Kidney (tissue), 14 donors: ENCODE measurements around the gene GALNT11. TPM values are rescaled to one million over a fixed set of nuclear protein-coding genes. Genes with fewer than 3 reads are reported as not detected.

Experiments
- DNase-seq, 5 donors: peaks; one replicate each; pipeline ENCODE4 v3.0.0-alpha.2; 2013 to 2020
- FAIRE-seq: peaks from 2 replicates; lab custom pipeline; 2012; peaks lifted over from hg19 to GRCh38; lab: Jason Lieb, UNC
- H3K27ac ChIP-seq, 2 donors: one replicate each; pipeline ENCODE4 v1.7.0; 2013; ENCODE audit warnings: low read depth in 2 of 2, low read length in 2 of 2, inconsistent platforms in 1 of 2
- H3K27me3 ChIP-seq: one replicate; pipeline ENCODE4 v1.7.1; 2013; ENCODE audit warnings: low read length, inconsistent platforms; ENCODE audit not compliant: control insufficient read depth, insufficient read depth
- H3K36me3 ChIP-seq, 3 donors: one replicate each; pipeline versions ENCODE4 v1.7.0 to v1.7.1; 2013; ENCODE audit warnings: low read length in 3 of 3, control low read depth in 1 of 3, inconsistent platforms in 1 of 3; ENCODE audit not compliant: insufficient read depth in 3 of 3, control insufficient read depth in 2 of 3
- H3K4me1 ChIP-seq, 3 donors: one replicate each; pipeline versions ENCODE4 v1.7.0 to v1.7.1; 2013; ENCODE audit warnings: low read length in 3 of 3, inconsistent platforms in 1 of 3, low read depth in 1 of 3; ENCODE audit not compliant: control insufficient read depth in 2 of 3, insufficient read depth in 2 of 3
- H3K4me3 ChIP-seq, 3 donors: one replicate each; pipeline versions ENCODE4 v1.7.0 to v1.8.1; 2013; ENCODE audit warnings: low read length in 3 of 3, control low read depth in 1 of 3, inconsistent platforms in 1 of 3
- H3K9ac ChIP-seq, 3 donors: one replicate each; pipeline versions ENCODE4 v1.7.0 to v1.7.1; 2013; ENCODE audit warnings: low read length in 3 of 3, control low read depth in 1 of 3, inconsistent platforms in 1 of 3
- H3K9me3 ChIP-seq, 3 donors: one replicate each; pipeline versions ENCODE4 v1.7.0 to v1.7.1; 2013; ENCODE audit warnings: low read length in 3 of 3, control low read depth in 1 of 3, inconsistent platforms in 1 of 3; ENCODE audit not compliant: control insufficient read depth in 2 of 3, insufficient read depth in 1 of 3
- CTCF ChIP-seq: IDR thresholded peaks from 3 replicates; pipeline ENCODE4 v1.5.1; 2012; ENCODE audit warnings: mild to moderate bottlenecking, moderate library complexity, borderline replicate concordance; ENCODE audit not compliant: insufficient read depth; ENCODE audit errors: extremely low read depth
- intact Hi-C: fragments of 100-400 bp; cut with DNase I; formaldehyde crosslinking; loops from one replicate; pipeline ENCODE4 v1.11.1; 2022
- polyA plus RNA-seq: library from polyadenylated mRNA; stranded (reverse); fragments of 350-450 nt; fragmentation: Illumina TruSeq; extraction: RNeasy Lipid Tissue Mini Kit (QIAGEN cat#74804); gene quantifications from one replicate; pipeline ENCODE4 v1.2.3, GENCODE V29; 2014; ENCODE audit warnings: low read depth, low replicate concordance; ENCODE audit not compliant: insufficient read depth
- total RNA-seq: library from RNA; stranded (reverse); fragmentation: NEBNext Ultra II Directional; extraction: Animal tissue kit (Norgen Biotek cat#: 25700); gene quantifications from one replicate; pipeline ENCODE4 v1.2.1, GENCODE V29; 2021
- donor health status: control.
- donor health status: control.
- donor health status: control.
- donor health status: control.
- donor health status: control.
- donor health status: DM: yes; HTN: yes; CAD: no.
- donor health status: Normal renal cell carcinoma (clear cell type).

GALNT11 gene
- total and polyA plus RNA-seq, 2 donors from 2014 or later = 86.3 to 116 TPM

- TF ChIP-seq CTCF = no peak
- Histone ChIP-seq H3K4me3 (no peak overlapping the region), H3K9ac (no peak overlapping the region), H3K27me3 (no peaks in the 10 kb centered on the region), H3K27ac (no peak overlapping the region), H3K9me3 (no peaks in the 10 kb centered on the region), H3K4me1 (no peaks in the 10 kb centered on the region), H3K36me3 (peaks cover 3 to 49% (median 18%) of the 10 kb centered on the region in 3 donors)
- intact Hi-C loops = no loop called here
- DNase-seq (no peak), FAIRE-seq (no peak)
Observed at GRCh38 chr7:152105205-152105604, 79.7 kb downstream of the GALNT11 start.

- FAIRE-seq (no peak), DNase-seq (no peak)
- TF ChIP-seq CTCF = no peak
- H3K4me3 ChIP-seq = no peak overlapping the region
- no peak overlapping the region for H3K9ac ChIP-seq
- H3K4me1 ChIP-seq = no peaks in the 10 kb centered on the region
- peaks cover 5 to 55% (median 14%) of the 10 kb centered on the region in 3 donors for H3K36me3 ChIP-seq
- H3K27me3 ChIP-seq = no peaks in the 10 kb centered on the region
- intact Hi-C loops = no loop called here
- H3K9me3 ChIP-seq = no peaks in the 10 kb centered on the region
- H3K27ac ChIP-seq = no peak overlapping the region
Observed at GRCh38 chr7:152106990-152107389, 81.5 kb downstream of the GALNT11 start.

- peaks cover 5 to 54% (median 12%) of the 10 kb centered on the region in 3 donors for H3K36me3 ChIP-seq
Observed at GRCh38 chr7:152107945-152108344, 82.5 kb downstream of the GALNT11 start.

More at GRCh38 chr7:152107945-152108344, 82.5 kb downstream of the GALNT11 start:
- Histone ChIP-seq H3K27ac (no peak overlapping the region), H3K4me1 (no peaks in the 10 kb centered on the region), H3K27me3 (no peaks in the 10 kb centered on the region), H3K9me3 (no peaks in the 10 kb centered on the region), H3K4me3 (no peak overlapping the region), H3K9ac (no peak overlapping the region)
- DNase-seq = no peak
- no peak for FAIRE-seq
- intact Hi-C loops = no loop called here
- TF ChIP-seq CTCF = no peak
